Amniotic epithelial cell (primary cell): ENCODE measurements around the gene SREBF1.

Source experiments
- DNase-seq: peaks from one replicate; pipeline ENCODE4 v3.0.0-alpha.2; 2010; ENCODE audit warnings: low read depth

Gene SREBF1

GRCh38 chr17:17794382-17794781 is 42.4 kb downstream of the SREBF1 start:
- no peak for DNase-seq

GRCh38 chr17:17793378-17794214 is 43.2 kb downstream of the SREBF1 start:
- no peak for DNase-seq

- peak; percentile 93 for DNase-seq
Observed at GRCh38 chr17:17792551-17793377, 44.0 kb downstream of the SREBF1 start.

GRCh38 chr17:17792037-17792550 is 44.7 kb downstream of the SREBF1 start:
- DNase-seq = no peak

GRCh38 chr17:17790637-17791464 is 45.9 kb downstream of the SREBF1 start:
- DNase-seq = no peak

GRCh38 chr17:17789828-17790636 is 46.8 kb downstream of the SREBF1 start:
- no peak for DNase-seq

GRCh38 chr17:17789410-17789809 is 47.4 kb downstream of the SREBF1 start:
- DNase-seq = no peak

- no peak for DNase-seq
Observed at GRCh38 chr17:17788967-17789366, 47.8 kb downstream of the SREBF1 start.

GRCh38 chr17:17787568-17787967 is 49.2 kb downstream of the SREBF1 start:
- DNase-seq = no peak

GRCh38 chr17:17786998-17787397 is 49.8 kb downstream of the SREBF1 start:
- DNase-seq = no peak

- no peak for DNase-seq
Observed at GRCh38 chr17:17785407-17785806, 51.4 kb downstream of the SREBF1 start.

- no peak for DNase-seq
Observed at GRCh38 chr17:17784657-17785267, 52.0 kb downstream of the SREBF1 start.

- DNase-seq = peak; percentile 45
Observed at GRCh38 chr17:17783825-17784656, 52.7 kb downstream of the SREBF1 start.

GRCh38 chr17:17783116-17783824 is 53.5 kb downstream of the SREBF1 start:
- DNase-seq = no peak

- no peak for DNase-seq
Observed at GRCh38 chr17:17782523-17783115, 54.2 kb downstream of the SREBF1 start.

- DNase-seq = peak; percentile 38
Observed at GRCh38 chr17:17781591-17782496, 54.9 kb downstream of the SREBF1 start.

GRCh38 chr17:17780922-17781590 is 55.7 kb downstream of the SREBF1 start:
- peak; percentile 84 for DNase-seq
